Effector memory CD4-positive, alpha-beta T cell (primary cell): ENCODE results near the gene SSR4.

ENCODE experiments used
- DNase-seq, 3 donors: peaks; one replicate each; pipeline ENCODE4 v3.0.0-alpha.2; 2020
- H3K27ac ChIP-seq: 2 replicates; pipeline ENCODE4 v1.7.0; 2013; ENCODE audit warnings: mild to moderate bottlenecking, low read length, moderate library complexity; ENCODE audit not compliant: insufficient read depth, poor library complexity, severe bottlenecking
- H3K27me3 ChIP-seq: replicated peaks from 2 replicates; pipeline ENCODE4 v1.7.0; 2013; ENCODE audit warnings: mild to moderate bottlenecking, low read length; ENCODE audit not compliant: insufficient read depth, control insufficient read depth, poor library complexity, severe bottlenecking
- H3K36me3 ChIP-seq: 2 replicates; pipeline ENCODE4 v1.7.0; 2013; ENCODE audit warnings: mild to moderate bottlenecking, low read length, moderate library complexity; ENCODE audit not compliant: control insufficient read depth, insufficient read depth
- H3K4me1 ChIP-seq: 2 replicates; pipeline ENCODE4 v1.7.0; 2013; ENCODE audit warnings: low read length, mild to moderate bottlenecking; ENCODE audit not compliant: control insufficient read depth, insufficient read depth, poor library complexity, severe bottlenecking
- H3K4me3 ChIP-seq: 2 replicates; pipeline ENCODE4 v1.7.0; 2013; ENCODE audit warnings: low read length, low read depth, mild to moderate bottlenecking; ENCODE audit not compliant: insufficient read depth, poor library complexity, severe bottlenecking
- H3K9me3 ChIP-seq: 2 replicates; pipeline ENCODE4 v1.7.0; 2013; ENCODE audit warnings: mild to moderate bottlenecking, low read length, moderate library complexity; ENCODE audit not compliant: control insufficient read depth

The SSR4 gene

GRCh38 chrX:153769158-153769864 is 25.2 kb upstream of the SSR4 start:
- Histone ChIP-seq H3K27me3 (no peaks in the 10 kb centered on the region), H3K9me3 (no peaks in the 10 kb centered on the region), H3K4me3 (no peak overlapping the region), H3K36me3 (no peaks in the 10 kb centered on the region), H3K27ac (no peak overlapping the region), H3K4me1 (no peaks in the 10 kb centered on the region)
- no peak for DNase-seq

DNA sequence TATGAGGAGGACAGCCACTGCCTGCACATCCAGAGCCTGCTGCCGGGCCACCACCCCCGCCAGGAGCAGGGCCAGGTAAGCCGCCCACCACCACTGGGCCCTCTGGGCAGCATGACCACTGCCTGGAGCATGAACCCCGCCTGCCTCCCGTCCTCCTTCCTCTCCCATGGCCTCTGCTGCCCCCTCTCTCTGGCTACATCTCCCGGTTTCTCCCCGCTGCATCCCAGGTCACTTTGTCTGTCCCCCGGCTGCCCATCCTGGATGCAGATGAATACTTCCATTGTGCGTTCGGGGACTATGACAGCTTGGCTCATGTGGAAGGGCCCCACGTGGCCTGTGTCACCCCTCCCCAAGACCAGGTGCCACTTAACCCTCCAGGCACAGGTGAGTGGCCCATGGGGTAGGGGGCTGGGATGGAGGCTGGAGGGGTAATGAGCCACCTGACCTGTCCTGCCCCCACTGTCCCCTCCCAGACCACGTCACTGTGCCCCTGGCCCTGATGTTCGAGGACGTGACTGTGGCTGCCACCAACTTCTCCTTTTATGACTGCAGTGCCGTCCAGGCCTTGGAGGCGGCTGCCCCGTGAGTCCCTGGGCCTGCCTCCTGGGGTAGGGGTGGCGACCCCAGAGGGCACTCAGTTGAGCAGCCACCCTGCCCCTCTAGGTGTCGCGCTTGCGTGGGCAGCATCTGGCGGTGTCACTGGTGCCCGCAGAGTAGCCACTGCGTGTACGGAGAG is 24.4 kb upstream of the SSR4 start:
- no peaks in the 10 kb centered on the region for H3K4me1 ChIP-seq
- no peak overlapping the region for H3K27ac ChIP-seq
- H3K36me3 ChIP-seq = no peaks in the 10 kb centered on the region
- H3K27me3 ChIP-seq = no peaks in the 10 kb centered on the region
- H3K9me3 ChIP-seq = no peaks in the 10 kb centered on the region
- DNase-seq = no peak
- H3K4me3 ChIP-seq = no peak overlapping the region

DNA sequence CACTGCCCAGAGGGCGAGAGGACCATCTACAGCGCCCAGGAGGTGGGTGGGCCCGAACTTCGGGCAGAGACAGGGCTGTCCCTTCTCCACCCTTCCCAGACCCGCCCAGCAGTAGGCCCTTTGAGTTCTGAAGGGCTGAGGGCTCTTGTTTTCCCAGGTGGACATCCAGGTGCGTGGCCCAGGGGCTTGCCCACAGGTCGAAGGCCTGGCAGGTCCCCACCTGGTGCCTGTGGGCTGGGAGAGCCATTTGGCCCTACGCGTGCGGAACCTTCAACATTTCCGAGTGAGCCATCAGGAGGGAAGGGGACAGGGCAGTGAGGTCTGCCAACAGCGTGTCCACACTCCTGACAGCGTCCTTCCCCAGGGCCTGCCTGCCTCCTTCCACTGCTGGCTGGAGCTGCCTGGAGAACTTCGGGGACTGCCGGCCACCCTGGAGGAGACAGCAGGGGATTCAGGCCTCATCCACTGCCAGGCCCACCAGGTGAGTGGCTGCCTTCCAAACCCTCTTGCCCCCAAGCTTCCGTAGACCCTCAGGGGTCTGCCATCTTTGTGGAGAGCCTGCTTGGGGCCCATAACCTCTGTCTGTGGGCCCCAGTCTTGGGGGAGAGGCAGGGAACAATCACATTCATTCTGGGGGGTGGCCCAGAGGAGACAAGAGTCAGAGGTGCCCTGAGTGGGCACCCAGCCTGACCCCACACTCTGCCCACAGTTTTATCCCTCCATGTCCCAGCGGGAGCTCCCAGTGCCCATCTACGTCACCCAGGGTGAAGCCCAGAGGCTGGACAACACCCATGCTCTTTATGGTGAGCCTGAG is 23.7 kb upstream of the SSR4 start:
- H3K4me3 ChIP-seq = no peak overlapping the region
- no peaks in the 10 kb centered on the region for H3K27me3 ChIP-seq
- no peak for DNase-seq
- H3K27ac ChIP-seq = no peak overlapping the region
- H3K36me3 ChIP-seq = no peaks in the 10 kb centered on the region
- no peaks in the 10 kb centered on the region for H3K9me3 ChIP-seq
- H3K4me1 ChIP-seq = no peaks in the 10 kb centered on the region

- Histone ChIP-seq H3K36me3 (no peaks in the 10 kb centered on the region), H3K27ac (no peak overlapping the region), H3K9me3 (no peaks in the 10 kb centered on the region), H3K27me3 (no peaks in the 10 kb centered on the region), H3K4me3 (no peak overlapping the region), H3K4me1 (no peaks in the 10 kb centered on the region)
- no peak for DNase-seq
Measured at GRCh38 chrX:153771415-153772315, 22.8 kb upstream of the SSR4 start.

DNA sequence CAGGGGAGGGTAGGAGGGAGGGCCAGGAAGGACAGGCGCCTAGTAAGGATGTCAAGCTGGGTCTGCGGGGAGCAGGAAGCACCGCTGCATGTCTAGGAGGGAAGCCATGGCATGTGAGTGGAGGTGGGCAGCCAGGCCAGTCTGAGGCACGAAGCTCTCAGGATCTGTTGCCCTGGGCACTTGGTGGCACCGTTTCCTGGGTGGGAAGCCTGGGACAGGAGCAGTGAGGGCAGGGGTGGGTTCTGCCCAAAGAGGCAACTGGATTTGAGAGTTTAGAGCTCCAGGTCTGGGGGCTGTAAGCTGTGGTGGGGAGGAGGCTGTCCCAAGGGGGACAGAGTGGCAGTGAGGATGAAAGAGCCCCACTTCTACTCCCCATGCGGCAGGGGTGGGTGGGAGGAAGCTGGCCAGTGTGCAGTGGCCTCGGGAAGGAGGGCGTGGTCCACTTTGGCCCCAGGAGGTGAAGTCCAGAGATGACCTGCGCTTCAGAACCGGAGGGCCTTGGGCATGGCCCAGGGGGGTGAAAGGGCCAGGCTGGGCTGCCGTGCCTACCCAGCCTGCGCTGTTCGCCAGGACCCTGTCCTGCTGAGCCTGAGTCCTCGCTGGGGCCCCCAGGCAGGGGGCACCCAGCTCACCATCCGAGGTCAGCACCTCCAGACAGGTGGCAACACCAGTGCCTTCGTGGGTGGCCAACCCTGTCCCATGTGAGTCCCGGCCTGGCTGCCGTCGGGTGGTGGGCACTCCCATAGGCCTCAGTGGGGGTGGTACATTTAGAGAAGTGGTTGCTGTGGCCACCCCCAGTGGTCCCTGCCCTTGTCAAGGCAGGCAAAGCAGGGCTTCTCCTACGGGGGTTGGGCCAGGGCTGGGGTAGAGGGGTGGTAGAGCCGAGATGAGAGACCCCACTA is 21.9 kb upstream of the SSR4 start:
- Histone ChIP-seq H3K9me3 (no peaks in the 10 kb centered on the region), H3K4me1 (no peaks in the 10 kb centered on the region)
- DNase-seq = no peak

DNA sequence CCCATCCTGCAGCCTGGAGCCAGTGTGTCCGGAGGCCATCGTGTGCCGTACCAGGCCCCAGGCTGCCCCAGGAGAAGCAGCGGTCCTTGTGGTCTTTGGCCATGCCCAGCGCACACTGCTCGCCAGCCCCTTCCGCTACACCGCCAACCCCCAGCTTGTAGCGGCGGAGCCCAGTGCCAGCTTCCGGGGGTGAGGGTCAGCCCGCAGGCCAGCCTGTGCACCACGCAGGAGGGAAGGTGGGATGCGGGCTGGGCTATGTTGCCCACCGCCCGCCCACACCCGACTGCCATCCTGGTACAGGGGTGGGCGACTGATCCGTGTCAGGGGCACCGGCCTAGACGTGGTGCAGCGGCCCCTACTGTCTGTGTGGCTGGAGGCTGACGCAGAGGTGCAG is 21.3 kb upstream of the SSR4 start:
- Histone ChIP-seq H3K36me3 (no peaks in the 10 kb centered on the region), H3K27me3 (no peaks in the 10 kb centered on the region), H3K4me1 (no peaks in the 10 kb centered on the region), H3K27ac (no peak overlapping the region), H3K9me3 (no peaks in the 10 kb centered on the region), H3K4me3 (no peak overlapping the region)
- no peak for DNase-seq

More for the DNA sequence above, 21.9 kb upstream of the SSR4 start:
- no peaks in the 10 kb centered on the region for H3K36me3 ChIP-seq
- H3K27ac ChIP-seq = no peak overlapping the region
- no peaks in the 10 kb centered on the region for H3K27me3 ChIP-seq
- H3K4me3 ChIP-seq = no peak overlapping the region

- Histone ChIP-seq H3K36me3 (no peaks in the 10 kb centered on the region), H3K27me3 (no peaks in the 10 kb centered on the region)
- DNase-seq = no peak
Measured at GRCh38 chrX:153773741-153774575, 20.5 kb upstream of the SSR4 start.

DNA sequence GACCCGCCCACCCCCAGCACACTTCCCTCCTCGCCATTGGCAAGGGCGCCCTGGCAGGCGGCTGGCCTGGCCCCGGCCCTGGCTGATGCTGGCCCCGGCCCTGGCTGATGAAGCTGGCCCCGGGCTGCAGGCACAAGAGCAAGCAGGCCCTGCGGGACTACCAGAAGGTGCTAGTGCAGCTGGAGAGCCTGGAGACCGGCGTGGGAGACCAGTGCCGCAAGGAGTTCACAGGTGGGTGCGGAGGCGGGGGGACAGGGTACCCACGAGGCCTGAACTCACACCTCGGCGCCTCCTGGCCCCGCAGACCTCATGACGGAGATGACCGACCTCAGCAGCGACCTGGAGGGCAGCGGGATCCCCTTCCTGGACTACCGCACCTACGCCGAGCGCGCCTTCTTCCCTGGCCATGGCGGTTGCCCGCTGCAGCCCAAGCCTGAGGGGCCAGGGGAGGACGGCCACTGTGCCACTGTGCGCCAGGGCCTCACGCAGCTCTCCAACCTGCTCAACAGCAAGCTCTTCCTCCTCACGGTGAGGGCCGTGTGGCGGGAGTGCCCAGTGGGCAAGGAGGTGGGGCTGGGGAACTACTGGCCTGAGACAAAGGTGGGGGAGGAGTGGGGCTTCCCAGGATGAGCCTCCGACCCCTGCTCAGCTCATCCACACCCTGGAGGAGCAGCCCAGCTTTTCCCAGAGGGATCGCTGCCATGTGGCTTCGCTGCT is 19.7 kb upstream of the SSR4 start:
- no peaks in the 10 kb centered on the region for H3K9me3 ChIP-seq
- no peak for DNase-seq
- no peaks in the 10 kb centered on the region for H3K4me1 ChIP-seq
- H3K4me3 ChIP-seq = no peak overlapping the region
- H3K36me3 ChIP-seq = no peaks in the 10 kb centered on the region
- H3K27ac ChIP-seq = no peak overlapping the region
- H3K27me3 ChIP-seq = no peaks in the 10 kb centered on the region

More at GRCh38 chrX:153773741-153774575, 20.5 kb upstream of the SSR4 start:
- Histone ChIP-seq H3K27ac (no peak overlapping the region), H3K9me3 (no peaks in the 10 kb centered on the region), H3K4me1 (no peaks in the 10 kb centered on the region), H3K4me3 (no peak overlapping the region)
